Fibroblast of pulmonary artery (primary cell): Measurements from ENCODE around the gene KRT79.

Source experiments
- DNase-seq: peaks from one replicate; pipeline ENCODE4 v3.0.0-alpha.2; 2010; ENCODE audit warnings: low read depth
- H3K4me3 ChIP-seq: replicated peaks from 2 replicates; pipeline ENCODE4 v1.5.1; 2011; ENCODE audit warnings: low read depth, mild to moderate bottlenecking, control low read depth, low read length, moderate library complexity
- TF ChIP-seq, protein P1 (sequence below): IDR thresholded peaks from 2 replicates; pipeline ENCODE4 v1.5.1; 2011; ENCODE audit warnings: mild to moderate bottlenecking, control low read depth, low read length, inconsistent platforms; ENCODE audit errors: missing control alignments

Gene KRT79

DNA sequence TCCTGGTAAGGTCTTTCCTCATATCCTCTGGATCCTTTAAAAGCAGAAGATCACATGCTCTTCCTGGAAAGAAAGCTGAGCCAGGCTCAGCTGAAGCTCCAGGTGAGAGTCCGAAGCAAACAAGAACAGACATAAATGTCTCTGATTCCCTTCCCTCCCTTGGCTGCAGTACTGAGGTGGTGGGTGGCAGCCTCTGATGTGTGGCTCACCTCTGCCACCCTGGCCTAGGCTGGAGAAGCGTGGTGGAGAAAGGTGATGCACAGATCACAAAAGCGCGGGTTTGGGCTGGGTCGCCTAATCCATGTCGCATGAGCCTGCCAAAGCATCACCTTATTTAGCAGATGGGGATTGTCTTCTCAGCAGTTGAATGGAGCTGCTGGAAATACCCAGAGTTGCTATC, 54.2 kb downstream of the KRT79 start:
- no peak overlapping the region for H3K4me3 ChIP-seq
- DNase-seq = no peak
- TF ChIP-seq, protein P1, sequence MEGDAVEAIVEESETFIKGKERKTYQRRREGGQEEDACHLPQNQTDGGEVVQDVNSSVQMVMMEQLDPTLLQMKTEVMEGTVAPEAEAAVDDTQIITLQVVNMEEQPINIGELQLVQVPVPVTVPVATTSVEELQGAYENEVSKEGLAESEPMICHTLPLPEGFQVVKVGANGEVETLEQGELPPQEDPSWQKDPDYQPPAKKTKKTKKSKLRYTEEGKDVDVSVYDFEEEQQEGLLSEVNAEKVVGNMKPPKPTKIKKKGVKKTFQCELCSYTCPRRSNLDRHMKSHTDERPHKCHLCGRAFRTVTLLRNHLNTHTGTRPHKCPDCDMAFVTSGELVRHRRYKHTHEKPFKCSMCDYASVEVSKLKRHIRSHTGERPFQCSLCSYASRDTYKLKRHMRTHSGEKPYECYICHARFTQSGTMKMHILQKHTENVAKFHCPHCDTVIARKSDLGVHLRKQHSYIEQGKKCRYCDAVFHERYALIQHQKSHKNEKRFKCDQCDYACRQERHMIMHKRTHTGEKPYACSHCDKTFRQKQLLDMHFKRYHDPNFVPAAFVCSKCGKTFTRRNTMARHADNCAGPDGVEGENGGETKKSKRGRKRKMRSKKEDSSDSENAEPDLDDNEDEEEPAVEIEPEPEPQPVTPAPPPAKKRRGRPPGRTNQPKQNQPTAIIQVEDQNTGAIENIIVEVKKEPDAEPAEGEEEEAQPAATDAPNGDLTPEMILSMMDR = no peak

DNA sequence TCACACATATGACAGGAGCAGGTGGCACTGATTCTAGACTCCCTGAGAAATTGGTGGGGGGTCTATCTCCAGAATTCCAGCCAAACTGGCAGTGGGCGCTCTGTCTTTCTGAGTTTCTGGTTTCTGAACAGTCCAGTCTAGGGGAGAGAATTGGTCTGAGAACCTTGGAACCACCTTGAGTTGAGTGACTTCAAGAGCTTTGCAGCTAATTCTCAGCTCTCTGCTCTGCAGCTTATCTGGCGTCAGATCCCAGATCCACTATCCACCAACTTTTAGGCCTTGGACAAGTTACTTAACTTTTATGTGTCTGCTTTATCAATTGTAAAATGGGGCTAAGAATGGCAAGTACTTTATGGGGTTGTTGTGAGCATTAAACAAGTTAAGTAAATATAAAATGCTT, 55.3 kb downstream of the KRT79 start:
- no peak for DNase-seq
- H3K4me3 ChIP-seq = no peak overlapping the region
- TF ChIP-seq, protein P1 = no peak

DNA sequence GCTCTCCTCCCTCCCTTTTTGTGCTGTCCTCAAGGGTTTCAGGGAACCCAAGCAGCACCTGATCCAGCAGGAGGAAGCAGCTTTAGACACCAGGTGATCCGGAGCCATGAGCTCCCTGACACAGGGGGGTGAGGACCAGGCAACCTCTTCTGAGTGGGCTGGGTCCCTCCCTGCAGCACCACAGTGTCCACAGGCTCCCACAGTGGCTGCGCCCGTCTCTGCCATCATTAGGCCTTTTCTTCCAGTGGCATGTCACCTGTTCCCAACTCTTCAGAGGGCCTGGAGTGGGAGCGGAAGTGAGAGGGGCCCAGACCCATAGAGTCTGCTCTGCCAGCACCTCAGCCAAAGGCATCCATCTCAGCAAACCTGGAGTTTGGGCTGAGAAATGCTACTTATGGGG, 56.5 kb downstream of the KRT79 start:
- TF ChIP-seq, protein P1 = no peak
- H3K4me3 ChIP-seq = no peak overlapping the region
- no peak for DNase-seq

DNA sequence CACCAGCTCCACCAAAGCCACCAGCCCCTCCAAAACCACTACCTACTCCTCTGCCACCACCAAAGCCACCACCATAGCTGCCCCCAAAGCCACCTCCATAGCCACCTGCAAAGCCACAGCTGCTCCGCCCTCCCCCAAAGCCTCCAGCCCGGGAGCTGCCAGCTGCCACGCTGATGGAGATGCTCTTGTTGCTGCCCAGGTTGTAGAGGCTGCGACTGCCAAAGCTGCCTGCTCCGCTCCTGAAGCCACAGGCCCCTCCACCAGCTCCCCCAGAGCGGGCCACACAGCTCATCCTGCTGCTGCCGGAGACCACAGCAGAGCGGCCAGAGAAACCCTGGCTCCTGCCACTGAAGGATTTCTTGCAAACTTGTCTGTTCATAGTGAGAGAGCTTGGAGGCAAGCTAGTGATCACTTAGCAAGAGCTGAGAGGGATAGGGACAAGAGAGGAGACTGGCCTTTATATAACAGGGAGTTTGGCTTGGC, 57.2 kb downstream of the KRT79 start, which contains the start of gene KRT76:
Gene KRT76, minus strand, starts transcription at position 433 of the 483 bp plus-strand sequence. Its CDS starts 54 bp downstream, at position 379.
- no peak for DNase-seq
- H3K4me3 ChIP-seq = no peak within 1 kb of the TSS
- TF ChIP-seq, protein P1 = no peak

DNA sequence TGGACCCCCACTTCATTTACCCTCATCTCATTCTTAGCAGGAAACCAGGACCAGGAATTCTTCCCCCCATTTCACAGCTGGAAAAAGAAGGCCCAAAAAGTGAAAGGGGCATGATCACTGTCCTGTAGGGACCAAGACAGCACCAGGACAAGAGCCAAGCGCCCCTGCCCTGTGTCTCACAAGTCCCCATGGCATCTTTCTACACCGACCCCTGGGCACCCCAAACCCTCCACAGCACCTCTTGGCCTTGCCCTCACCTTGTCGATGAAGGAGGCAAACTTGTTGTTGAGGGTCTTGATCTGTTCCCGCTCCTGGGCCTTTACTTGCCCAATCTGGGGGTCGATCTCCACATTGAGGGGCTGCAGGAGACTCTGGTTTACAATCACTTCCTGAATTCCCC, 57.7 kb downstream of the KRT79 start:
- no peak for DNase-seq
- TF ChIP-seq, protein P1 = no peak
- H3K4me3 ChIP-seq = no peak overlapping the region

DNA sequence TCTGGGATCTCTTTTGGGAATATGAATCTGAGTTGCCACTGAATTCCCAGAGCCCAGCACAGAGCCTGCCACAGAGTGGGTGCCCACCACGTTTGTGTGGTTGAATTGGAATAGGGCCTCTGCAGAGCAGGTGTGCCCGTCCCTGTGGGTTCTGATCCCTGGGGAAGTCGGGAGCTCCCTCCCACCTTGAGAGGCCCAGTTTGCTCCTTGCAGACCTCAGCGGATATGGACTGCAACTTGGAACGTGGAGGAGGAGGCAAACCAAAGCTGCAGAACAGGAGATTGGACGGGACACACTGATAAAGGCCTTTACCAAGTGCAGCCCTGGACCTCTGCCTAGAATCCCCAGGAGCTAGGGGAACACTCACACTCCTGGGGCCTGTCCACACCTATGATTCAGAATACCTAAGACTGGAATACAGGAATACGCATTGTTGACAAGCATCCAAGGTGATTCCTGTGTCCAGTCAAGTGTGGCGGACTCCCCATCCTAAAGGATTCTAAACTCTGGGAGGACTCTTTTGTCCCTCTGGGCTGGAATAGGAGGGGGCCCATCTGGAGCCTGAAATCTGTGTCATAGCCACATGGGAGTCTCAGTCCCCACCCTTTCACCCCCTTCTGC, 59.4 kb downstream of the KRT79 start:
- no peak overlapping the region for H3K4me3 ChIP-seq
- TF ChIP-seq, protein P1 = no peak
- no peak for DNase-seq

DNA sequence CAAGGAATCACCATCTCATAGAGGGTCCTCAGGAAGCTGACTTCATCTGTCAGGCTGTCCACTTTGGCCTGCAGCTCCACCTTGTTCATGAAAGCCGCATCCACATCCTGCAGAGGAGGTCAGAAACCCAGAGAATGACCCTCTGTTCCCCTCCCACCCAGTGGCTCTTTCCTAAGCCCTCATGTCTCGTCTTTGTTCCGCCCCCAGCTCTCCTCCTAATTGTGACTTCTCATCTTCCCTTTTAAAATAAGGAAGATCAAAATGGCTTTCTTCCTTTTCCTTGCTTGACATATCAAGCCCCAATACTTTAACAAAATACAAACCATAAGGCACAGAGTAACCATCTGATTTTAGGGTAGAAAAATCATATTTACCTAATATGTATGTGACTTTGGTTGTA, 61.3 kb downstream of the KRT79 start:
- no peak for DNase-seq
- no peak overlapping the region for H3K4me3 ChIP-seq
- TF ChIP-seq, protein P1 = no peak
